GM21717 (cell line): ENCODE measurements around the gene CALY.

ENCODE experiments used
- ATAC-seq: cut with Tn5 transposase; IDR thresholded peaks from one replicate; pipeline ENCODE4 v1.9.1; 2021; ENCODE audit warnings: mild to moderate bottlenecking, moderate library complexity; ENCODE audit not compliant: unreplicated experiment

Gene CALY

DNA sequence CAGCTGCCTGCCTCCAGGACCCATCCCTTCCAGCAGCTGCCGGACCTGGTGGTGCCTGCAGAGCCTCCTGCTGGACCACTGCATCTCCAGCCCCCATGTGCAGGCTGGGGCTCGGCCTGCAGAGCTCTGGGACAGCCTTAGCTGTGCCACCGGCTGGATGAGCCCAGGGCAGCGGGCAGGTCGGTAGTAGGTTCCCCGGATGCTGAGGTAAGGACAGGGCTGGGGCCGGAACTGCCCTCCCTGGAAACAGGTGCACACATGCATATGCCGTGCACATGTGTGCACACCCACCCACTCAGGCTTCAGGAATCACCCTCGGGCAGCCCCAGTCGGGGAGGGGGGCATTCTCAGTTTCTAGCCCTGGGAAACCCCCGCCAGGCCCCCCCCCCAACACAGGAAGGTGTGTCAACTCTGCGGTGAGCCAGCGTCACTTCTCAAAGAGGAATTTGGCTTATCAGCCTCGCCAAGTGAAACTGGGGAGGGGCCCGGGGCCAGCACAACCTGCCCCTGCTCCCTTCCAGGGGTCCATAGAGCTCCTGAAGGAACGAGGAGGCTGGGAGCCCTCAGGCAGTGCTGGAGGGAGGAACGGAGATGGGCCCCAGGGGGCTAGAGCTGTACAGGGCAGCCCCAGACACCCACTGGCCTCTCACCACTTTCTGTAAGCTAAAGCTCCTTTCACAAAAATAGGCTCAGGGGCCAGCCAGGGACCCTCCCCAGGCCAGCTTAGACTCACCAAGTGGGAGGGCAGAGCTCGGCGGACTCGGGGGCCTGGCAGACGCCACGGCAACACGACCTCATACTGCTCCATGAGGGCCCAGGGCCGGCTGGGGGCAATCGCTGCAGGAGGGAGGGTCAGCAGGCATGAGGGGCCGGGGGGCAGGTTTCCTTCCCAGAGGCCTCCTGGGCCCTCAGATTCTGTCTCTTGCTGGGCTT, 61.7 kb downstream of the CALY start:
- ATAC-seq = peak; percentile 55
